Glutamatergic neuron (in vitro differentiated cells): ENCODE results near the gene PTOV1. TPM values are rescaled to one million over a fixed set of nuclear protein-coding genes. Genes with fewer than 3 reads are reported as not detected.
A peak's percentile ranks its signal among the peaks of the same experiment; 100 is the strongest.

Experiments used
- DNase-seq: peaks from one replicate; pipeline ENCODE4 v3.0.0; 2022
- H3K27ac Mint-ChIP-seq: one replicate; pipeline ENCODE4 v1.8.0; 2020; ENCODE audit warnings: mild to moderate bottlenecking, mixed read lengths, inconsistent platforms; ENCODE audit not compliant: unreplicated experiment
- H3K27me3 Mint-ChIP-seq: one replicate; pipeline ENCODE4 v1.8.0; 2020; ENCODE audit warnings: mild to moderate bottlenecking, moderate library complexity, mixed read lengths, inconsistent platforms; ENCODE audit not compliant: unreplicated experiment
- H3K36me3 Mint-ChIP-seq: one replicate; pipeline ENCODE4 v1.8.0; 2020; ENCODE audit warnings: mild to moderate bottlenecking, mixed read lengths, inconsistent platforms; ENCODE audit not compliant: unreplicated experiment
- H3K4me1 Mint-ChIP-seq: one replicate; pipeline ENCODE4 v1.8.0; 2020; ENCODE audit warnings: mild to moderate bottlenecking, low read depth, mixed read lengths, inconsistent platforms; ENCODE audit not compliant: unreplicated experiment
- H3K4me3 Mint-ChIP-seq: one replicate; pipeline ENCODE4 v1.8.0; 2020; ENCODE audit warnings: mild to moderate bottlenecking, mixed read lengths, inconsistent platforms; ENCODE audit not compliant: unreplicated experiment
- H3K9me3 Mint-ChIP-seq: one replicate; pipeline ENCODE4 v1.8.0; 2020; ENCODE audit warnings: mild to moderate bottlenecking, moderate library complexity, mixed read lengths, inconsistent platforms; ENCODE audit not compliant: unreplicated experiment
- total RNA-seq: library from RNA; stranded (reverse); fragmentation: NEBNext Ultra II Directional; extraction: Animal tissue kit (Norgen Biotek cat#: 25700); gene quantifications from one replicate; pipeline ENCODE4 v1.2.1, GENCODE V29; 2021; ENCODE audit not compliant: unreplicated experiment
- TF ChIP-seq, protein P1 (sequence below): fragments of 200-600 bp; sonication (generic); IDR thresholded peaks from one replicate; pipeline ENCODE4 v1.5.0; 2021; ENCODE audit not compliant: partially characterized antibody, unreplicated experiment

PTOV1 gene
- total RNA-seq, 1 donor from 2014 or later = 342 TPM

DNA sequence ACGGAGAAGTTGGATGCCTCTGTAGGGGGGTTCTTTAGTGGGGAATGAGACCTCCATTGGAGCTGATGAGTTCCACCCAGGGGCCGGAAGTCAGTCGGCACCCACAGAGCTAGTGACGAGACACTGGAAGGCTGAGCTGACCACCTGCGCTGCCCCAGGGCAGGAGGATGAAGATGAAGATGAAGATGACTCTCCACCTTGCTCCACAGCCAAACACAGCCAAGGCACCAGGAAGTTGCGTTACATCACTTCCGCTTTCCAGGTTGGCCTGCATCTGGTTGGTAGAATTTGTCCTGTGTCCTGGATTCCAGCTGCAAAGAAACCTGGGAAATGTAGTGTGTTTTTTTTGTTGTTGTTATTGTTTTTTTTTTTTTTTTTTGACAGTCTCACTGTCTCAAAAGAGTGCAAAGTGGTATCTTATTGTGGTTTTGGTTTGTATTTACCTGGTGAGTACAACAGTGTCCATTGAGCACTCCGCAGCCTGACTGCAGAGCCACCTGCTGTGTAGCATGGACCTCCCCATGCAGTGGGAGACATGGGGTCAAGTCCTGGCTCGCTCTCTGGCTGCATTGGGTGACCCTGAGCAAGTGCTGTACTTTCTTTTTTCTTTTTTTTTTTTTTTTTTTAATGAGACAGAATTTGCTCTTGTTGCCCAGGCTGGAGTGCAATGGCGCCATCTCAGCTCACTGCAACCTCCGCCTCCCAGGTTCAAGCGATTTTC lies 28.4 kb downstream of the PTOV1 start:
- Mint-ChIP-seq H3K4me3 (no peak overlapping the region), H3K27ac (peak overlapping the region; percentile 85), H3K27me3 (peaks cover 12% of the 10 kb centered on the region), H3K36me3 (peaks cover 6% of the 10 kb centered on the region), H3K9me3 (peaks cover 10% of the 10 kb centered on the region), H3K4me1 (peaks cover 10% of the 10 kb centered on the region)
- TF ChIP-seq, protein P1, sequence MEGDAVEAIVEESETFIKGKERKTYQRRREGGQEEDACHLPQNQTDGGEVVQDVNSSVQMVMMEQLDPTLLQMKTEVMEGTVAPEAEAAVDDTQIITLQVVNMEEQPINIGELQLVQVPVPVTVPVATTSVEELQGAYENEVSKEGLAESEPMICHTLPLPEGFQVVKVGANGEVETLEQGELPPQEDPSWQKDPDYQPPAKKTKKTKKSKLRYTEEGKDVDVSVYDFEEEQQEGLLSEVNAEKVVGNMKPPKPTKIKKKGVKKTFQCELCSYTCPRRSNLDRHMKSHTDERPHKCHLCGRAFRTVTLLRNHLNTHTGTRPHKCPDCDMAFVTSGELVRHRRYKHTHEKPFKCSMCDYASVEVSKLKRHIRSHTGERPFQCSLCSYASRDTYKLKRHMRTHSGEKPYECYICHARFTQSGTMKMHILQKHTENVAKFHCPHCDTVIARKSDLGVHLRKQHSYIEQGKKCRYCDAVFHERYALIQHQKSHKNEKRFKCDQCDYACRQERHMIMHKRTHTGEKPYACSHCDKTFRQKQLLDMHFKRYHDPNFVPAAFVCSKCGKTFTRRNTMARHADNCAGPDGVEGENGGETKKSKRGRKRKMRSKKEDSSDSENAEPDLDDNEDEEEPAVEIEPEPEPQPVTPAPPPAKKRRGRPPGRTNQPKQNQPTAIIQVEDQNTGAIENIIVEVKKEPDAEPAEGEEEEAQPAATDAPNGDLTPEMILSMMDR = no peak
- DNase-seq = no peak

DNA sequence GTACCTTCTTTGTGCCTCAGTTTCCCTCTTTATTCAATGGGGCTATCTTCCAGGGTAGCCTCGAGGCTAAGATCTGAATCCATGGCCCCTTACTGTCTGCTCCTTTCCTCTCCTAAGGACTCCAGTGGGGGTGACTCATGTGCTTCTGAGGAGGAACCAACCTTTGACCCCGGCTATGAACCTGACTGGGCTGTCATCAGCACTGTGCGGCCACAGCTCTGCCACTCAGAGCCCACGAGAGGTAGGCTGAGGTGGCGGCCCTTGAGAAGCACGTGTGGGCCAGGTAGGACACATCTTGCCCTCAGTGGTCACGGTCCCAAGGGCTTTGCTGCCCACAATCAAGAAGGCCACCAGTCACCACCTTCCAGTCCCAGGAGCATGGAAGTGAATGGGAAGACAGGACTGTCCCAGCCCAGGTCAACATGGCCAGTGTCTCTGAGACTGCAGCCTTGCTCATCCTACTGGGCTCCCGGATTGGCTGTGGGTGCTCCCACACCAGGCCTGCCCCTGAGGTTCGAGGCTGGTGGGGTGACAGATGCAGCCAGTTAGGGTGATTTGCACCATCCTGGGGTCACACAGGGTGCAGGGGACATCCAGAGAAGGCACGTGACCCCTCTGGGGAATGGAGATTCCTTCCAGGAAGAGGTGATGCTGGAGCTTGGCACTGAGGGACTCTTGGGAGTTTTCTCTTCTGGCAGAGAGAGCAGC lies 29.4 kb downstream of the PTOV1 start:
- TF ChIP-seq, protein P1 = no peak
- Mint-ChIP-seq H3K27ac (no peak overlapping the region), H3K4me3 (no peak overlapping the region), H3K9me3 (peaks cover 10% of the 10 kb centered on the region), H3K4me1 (peaks cover 9% of the 10 kb centered on the region), H3K27me3 (peaks cover 12% of the 10 kb centered on the region), H3K36me3 (peaks cover 6% of the 10 kb centered on the region)
- DNase-seq = no peak

DNA sequence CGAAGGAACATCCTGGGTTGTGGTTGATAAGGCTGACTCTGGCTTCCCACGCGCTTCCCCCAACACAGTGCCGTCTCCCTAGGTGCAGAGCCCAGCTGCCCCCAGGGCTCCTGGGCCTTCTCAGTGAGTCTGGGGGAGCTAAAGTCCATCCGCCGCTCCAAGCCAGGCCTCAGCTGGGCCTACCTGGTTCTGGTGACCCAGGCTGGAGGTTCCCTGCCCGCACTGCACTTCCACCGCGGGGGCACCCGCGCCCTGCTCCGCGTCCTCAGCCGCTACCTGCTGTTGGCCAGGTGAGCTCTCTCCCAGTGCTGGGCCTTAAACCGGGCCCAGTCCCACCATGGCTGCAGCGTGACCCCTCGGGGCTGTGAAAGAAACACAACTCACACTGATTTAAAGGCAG lies 30.2 kb downstream of the PTOV1 start:
- H3K27me3 Mint-ChIP-seq = peaks cover 9% of the 10 kb centered on the region
- H3K27ac Mint-ChIP-seq = no peak overlapping the region
- H3K4me3 Mint-ChIP-seq = no peak overlapping the region
- peaks cover 6% of the 10 kb centered on the region for H3K9me3 Mint-ChIP-seq
- H3K36me3 Mint-ChIP-seq = peaks cover 6% of the 10 kb centered on the region
- DNase-seq = no peak
- peaks cover 4% of the 10 kb centered on the region for H3K4me1 Mint-ChIP-seq
- TF ChIP-seq, protein P1 = no peak

DNA sequence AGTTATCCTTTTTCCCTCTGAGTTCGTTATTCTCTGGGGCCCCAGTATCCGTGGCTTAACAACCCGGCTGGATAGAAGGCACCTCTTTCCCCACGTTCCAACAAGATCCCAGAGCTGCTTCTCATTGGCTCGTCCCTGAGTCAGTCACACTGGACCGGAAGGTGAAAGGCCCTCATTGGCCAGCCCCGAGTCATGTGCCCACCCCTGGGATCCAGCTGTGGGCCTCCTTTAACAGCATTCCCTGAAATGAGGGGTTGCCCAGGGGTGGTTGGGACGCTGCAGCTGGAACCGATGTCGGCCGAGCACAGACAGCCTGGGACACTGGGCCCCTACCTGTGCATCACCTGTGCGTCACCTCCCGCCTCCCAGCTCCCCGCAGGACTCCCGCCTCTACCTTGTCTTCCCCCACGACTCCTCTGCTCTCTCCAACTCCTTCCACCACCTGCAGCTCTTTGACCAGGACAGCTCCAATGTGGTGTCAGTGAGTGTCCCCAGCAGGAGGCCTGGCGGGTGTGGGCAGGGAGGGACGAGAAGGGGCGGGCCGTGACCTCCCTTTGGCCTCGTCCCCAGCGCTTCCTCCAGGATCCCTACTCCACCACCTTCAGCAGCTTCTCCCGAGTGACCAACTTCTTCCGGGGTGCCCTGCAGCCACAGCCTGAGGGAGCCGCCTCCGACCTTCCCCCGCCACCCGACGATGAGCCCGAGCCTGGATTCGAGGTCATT lies 30.9 kb downstream of the PTOV1 start:
- TF ChIP-seq, protein P1 = no peak
- Mint-ChIP-seq H3K9me3 (peaks cover 6% of the 10 kb centered on the region), H3K27me3 (peaks cover 9% of the 10 kb centered on the region), H3K27ac (no peak overlapping the region), H3K4me3 (no peak overlapping the region), H3K36me3 (peaks cover 6% of the 10 kb centered on the region), H3K4me1 (peaks cover 4% of the 10 kb centered on the region)
- peak; percentile 29 for DNase-seq
